GM18498 (cell line): ENCODE results near the gene PPCDC.

Source experiments
- ATAC-seq: cut with Tn5 transposase; IDR thresholded peaks from one replicate; pipeline ENCODE4 v1.9.1; 2021; ENCODE audit warnings: mild to moderate bottlenecking, moderate library complexity; ENCODE audit not compliant: unreplicated experiment

PPCDC gene

DNA sequence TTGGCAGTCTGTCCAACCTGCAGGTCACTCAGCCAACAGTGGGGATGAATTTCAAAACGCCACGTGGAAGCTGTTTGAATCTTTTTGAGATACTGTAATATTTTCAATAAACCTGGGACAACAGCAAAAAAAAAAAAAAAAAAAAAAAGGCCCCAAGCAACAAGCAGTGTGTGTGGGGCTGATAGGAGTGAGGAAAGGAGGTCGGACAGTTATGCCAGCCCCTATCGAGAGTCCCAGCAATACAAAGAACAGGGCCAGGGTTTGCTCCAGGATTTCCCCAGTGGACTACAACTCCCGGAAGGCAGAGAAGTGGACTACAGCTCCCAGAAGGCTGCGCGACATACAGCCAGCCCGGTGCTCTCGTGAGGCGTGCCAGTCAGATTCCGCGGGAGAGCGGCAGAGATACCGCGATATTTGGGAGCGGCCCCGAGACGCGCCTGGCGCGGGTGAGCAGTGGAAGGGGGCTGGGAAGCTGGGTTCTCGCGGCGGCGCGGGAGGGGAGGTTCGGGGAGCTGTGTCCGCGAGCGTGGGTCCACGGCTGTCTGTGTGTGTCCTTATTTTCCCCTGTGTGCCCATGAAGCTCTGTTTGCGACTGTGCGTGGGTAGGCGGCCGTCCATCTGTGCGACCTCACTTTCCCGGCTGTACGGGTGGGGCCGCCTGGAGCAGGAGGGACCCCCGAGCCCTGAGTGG, at the start of gene PPCDC:
Gene PPCDC, plus strand, starts transcription at position 410 of the 691 bp plus-strand sequence. CDS start 4,729 bp downstream, outside the sequence.
- peak; percentile 91 for ATAC-seq

DNA sequence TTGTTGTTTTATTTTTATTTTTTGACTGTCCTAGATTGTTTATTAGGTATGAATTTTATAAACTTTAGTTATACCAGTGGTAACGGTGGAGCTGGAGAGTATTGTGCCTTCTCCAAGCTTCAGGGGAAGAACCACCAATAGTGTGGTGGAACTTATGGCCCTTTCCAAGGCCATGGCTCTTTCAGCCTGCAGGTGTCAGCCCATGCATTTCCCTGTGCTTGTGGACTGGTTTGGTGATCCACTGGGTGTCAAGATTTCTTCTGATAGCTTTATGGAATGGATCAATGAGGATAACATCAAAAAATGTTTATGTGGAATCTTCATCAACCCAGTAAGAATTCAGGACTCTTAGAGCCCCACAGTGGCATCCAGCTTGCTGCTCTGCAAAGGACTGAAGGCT, 47.2 kb upstream of the PPCDC start:
- no peak for ATAC-seq

GRCh38 chr15:74977599-74977998, 45.8 kb upstream of the PPCDC start:
- no peak for ATAC-seq

DNA sequence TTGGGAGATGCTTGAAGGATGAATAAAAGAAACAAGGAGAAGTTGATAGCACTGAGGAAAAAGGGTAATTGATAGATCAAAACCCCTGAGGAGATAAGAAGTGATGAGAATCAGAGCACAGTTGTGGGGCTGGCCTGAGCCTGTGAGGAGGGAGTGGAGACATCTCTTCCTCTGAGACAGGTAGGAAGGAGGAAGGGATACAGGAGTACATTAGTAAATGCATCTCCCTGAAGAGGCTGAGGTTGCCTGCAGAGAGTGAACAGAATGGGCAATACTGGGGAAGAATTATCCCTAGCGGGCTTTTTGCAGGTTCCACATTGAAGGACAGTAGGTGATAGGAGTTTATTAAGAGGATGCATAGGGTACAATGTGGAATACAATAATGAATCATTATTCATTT, 45.3 kb upstream of the PPCDC start:
- ATAC-seq = no peak

DNA sequence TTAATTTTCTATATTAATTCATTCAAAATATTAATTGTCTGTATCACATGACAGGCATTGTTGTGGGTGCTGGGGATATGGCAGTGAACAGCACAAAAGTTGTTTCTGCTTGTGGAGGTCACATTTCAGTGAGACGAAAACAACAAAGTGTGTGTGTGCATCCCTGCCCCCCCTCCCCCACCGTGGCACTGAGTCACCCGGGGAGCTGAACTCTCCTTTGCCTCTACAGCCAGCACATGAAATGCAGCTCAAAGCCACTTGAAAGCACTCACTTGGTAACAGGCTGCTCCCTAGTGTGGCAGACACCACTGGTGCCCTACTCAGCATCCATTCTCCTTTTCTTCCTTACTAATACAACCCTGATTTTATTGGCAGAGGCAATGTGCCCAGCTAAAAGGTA, 44.9 kb upstream of the PPCDC start:
- ATAC-seq = no peak

- ATAC-seq = no peak
Observed at GRCh38 chr15:74982183-74982582, 41.2 kb upstream of the PPCDC start.

GRCh38 chr15:74983725-74984231, 39.6 kb upstream of the PPCDC start:
- ATAC-seq = no peak

GRCh38 chr15:74988007-74988800, 35.2 kb upstream of the PPCDC start:
- ATAC-seq = no peak

DNA sequence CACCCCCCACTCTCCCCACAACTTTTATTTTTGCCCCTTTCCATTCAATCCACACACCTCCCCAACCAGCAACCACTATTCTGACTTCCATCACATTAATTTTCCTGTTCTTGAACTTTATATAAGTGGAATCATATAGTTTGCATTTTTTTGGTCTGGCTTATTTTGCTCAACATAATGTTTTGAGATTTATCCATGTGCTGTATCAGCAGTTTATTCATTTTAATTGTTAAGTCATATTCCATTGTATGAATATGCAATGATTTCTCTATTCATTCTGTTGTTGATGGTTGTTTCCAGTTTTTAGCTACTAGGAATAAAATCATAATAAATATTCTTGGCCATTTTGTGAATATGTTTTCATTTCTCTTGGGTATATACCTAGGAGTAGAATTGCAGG, 33.9 kb upstream of the PPCDC start:
- ATAC-seq = no peak

DNA sequence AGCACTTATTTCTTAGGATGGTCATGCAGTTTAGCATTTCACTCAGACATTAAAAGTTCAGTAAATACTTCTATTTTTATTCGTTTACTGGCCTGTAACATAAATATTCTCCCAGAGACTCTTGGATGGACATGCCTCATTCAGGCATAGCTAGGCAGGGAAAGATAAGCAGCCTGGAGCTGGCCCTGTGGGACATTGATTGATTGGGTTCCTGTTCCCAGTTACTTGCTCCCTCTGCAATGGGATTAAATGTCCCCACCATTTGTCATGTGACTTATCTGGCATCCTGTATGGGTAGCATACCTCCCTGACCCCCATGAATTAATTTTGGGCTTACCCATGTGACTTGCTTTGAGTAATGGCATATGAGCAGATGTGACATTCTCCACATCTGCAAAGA, 30.8 kb upstream of the PPCDC start:
- ATAC-seq = no peak

- ATAC-seq = no peak
Observed at GRCh38 chr15:74994236-74994635, 29.2 kb upstream of the PPCDC start.

DNA sequence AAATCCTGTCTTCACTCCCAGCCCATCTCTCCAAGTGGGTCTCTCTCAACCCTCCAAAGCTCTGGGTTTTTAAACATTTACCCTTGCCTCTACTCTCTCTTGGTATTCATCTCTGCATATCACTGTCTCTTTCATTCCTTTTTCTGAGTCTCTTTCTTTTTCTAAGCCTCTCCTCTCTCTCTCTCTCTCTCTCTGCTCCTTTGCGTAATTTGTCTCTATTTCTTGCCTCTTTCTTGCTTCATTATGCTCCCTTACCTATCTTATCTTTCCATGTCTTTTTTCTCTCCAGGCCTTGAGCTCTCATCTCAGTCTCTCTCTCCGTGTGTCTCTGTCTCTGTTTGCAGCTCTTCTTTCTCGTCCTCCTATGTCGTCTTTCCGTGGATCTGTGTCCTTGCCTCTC, 28.7 kb upstream of the PPCDC start:
- no peak for ATAC-seq

GRCh38 chr15:74995182-74995778, 28.1 kb upstream of the PPCDC start, which contains the start of gene SCAMP5:
Gene SCAMP5, plus strand, starts transcription at chr15:74995563. Its CDS starts 16,277 bp downstream, at chr15:75011840.
- ATAC-seq = peak; percentile 77

DNA sequence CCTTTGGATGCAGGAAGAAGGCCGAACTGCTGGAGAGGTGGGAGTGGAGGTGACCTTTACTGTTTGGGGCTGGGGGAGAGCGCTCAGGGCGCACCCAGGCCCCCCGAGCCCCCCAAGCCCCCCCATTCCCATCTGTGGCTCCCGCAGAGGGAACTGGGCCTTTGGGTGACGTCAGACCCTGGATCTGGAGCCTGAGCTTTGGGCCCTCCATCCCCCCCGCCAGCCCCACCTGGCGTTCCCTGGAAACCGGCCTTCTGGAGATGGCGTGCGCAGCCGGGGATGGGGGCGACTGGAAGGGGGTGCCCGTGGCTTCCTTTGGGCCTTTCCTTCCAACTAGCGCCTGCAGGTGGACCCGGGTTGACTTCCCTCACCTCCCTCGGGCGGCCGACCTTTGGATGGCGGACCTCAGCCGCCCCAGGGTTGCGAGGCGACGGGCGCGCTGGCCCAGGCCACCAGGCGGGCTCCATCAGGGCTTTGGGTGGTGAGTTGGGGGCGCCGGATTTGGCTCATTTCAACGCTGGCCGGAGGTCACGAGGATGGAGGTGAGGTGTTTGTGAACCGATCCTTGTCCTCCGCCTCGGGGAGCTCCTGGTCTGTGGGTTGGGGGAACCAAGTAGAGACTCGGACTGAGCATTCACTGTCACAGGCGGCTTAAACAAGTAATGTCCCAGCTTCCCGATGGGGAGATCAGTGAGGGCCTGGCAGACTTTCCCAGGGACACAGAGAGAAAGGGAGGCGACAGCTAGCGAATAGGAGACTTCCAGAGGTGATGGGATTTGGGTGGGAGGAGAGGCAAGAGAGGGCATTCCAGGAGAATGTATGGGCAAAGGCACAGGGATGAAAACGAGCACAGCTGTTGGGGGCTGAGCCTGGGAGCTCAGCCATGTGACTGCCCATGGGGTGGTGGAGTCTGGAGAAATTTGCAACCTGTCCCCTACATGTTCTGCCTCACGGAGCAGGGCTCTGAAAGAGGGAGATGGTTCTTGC, 27.3 kb upstream of the PPCDC start:
- ATAC-seq = no peak

DNA sequence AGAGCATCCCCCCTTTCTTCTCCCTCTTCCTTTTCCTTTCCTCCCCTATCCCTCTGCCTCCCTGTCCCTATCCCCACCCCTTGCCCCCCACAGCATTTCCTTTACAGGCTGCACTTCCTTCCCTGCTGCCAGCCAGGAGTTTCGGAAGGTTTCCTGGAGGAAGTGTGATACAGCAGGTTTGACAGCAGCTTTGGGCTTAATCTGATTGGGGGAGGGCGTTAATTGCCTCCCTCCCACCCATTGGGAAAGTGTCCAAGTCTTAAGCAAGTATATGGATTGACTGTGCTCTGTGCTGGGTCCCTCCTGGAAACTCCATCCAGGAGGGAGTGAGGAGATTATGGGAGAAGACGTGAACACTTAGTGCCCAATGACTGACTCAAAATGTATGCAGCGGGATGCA, 26.2 kb upstream of the PPCDC start:
- ATAC-seq = no peak

- ATAC-seq = no peak
Observed at GRCh38 chr15:74997543-74997942, 25.8 kb upstream of the PPCDC start.

DNA sequence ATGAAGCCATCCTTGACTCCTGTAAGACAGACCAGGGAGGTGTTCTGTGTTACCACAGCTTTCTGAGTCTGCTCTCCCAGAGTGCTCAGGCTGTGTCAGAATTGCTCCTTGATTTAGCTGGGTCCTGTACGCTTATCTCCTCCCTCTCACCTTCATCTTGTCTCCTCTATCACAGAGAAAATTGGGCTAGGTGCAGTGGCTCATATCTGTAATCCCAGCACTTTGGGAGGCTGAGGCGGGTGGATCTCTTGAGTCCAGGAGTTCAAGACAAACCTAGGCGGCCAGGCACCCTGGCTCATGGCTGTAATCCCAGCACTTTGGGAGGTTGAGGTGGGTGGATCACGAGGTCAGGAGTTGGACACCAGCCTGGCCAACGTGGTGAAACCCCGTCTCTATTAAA, 22.1 kb upstream of the PPCDC start:
- no peak for ATAC-seq

DNA sequence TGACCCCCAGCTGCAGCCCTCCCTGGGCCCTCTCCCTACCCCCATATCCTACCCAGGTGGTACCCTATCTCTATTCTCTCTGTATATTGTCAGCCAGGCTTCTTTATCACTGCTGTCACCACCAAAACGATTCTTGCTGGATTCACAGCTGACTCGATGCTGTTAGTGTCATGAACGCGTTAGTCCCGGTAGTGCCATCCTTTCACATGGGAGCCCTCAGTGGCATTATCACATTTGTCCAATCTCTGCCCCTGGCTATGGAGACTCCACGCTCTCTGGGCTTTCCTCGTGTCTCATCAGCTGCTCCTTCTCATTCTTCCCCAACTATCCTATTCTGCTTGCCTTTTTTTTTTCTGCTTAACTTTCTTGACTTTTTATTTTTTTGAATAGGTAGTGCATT, 21.0 kb upstream of the PPCDC start:
- ATAC-seq = no peak

GRCh38 chr15:75007216-75007615, 16.2 kb upstream of the PPCDC start:
- ATAC-seq = no peak

DNA sequence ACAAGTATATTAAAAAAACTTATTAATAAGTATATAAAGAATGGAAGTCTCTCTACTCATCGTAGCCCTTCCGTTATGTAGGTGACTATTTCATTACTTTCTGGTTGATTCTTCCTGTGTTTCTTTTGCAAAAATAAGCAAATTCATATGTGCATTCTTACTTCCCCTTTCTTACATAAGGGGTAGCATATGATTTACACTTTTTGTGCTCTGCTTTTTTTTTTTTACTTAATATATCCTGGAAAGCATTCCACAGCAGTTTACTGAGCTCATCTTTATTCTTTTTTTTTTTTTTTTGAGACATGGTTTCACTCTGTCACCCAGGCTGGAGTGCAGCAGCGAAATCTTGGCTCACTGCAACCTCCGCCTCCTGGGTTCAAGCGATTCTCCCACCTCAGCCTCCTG, 15.2 kb upstream of the PPCDC start:
- peak; percentile 41 for ATAC-seq
